HG02840 (cell line): ENCODE data around the gene RIMS3.
A peak's percentile ranks its signal among the peaks of the same experiment; 100 is the strongest.

ENCODE experiments used
- ATAC-seq: cut with Tn5 transposase; IDR thresholded peaks from one replicate; pipeline ENCODE4 v1.9.1; 2021; ENCODE audit warnings: mild to moderate bottlenecking, moderate library complexity, moderate number of reproducible peaks; ENCODE audit not compliant: unreplicated experiment, low FRiP score

Gene RIMS3

DNA sequence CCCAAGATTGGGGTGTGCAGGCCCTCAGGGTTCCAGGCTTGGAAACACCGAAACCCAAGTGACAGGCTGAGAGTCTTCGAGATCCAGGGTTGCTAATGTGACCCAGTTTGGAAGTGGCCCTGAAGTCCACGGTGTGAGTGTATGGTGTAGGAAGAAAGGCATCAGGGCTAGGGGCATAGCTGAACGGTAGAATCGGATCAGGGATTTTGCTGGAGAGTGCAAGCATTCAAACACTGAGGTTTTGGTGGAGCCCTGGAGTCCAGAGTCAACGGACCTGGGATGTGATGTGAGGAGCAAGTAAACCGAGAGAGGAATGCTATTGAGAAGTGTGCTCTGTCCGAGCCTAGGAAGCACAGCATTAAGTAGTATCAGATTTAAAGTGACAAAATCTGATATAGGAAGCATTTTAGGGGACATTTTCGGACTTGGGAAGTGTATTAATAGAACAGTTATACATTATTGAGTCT, 27.0 kb upstream of the RIMS3 start:
- ATAC-seq, result no peak

DNA sequence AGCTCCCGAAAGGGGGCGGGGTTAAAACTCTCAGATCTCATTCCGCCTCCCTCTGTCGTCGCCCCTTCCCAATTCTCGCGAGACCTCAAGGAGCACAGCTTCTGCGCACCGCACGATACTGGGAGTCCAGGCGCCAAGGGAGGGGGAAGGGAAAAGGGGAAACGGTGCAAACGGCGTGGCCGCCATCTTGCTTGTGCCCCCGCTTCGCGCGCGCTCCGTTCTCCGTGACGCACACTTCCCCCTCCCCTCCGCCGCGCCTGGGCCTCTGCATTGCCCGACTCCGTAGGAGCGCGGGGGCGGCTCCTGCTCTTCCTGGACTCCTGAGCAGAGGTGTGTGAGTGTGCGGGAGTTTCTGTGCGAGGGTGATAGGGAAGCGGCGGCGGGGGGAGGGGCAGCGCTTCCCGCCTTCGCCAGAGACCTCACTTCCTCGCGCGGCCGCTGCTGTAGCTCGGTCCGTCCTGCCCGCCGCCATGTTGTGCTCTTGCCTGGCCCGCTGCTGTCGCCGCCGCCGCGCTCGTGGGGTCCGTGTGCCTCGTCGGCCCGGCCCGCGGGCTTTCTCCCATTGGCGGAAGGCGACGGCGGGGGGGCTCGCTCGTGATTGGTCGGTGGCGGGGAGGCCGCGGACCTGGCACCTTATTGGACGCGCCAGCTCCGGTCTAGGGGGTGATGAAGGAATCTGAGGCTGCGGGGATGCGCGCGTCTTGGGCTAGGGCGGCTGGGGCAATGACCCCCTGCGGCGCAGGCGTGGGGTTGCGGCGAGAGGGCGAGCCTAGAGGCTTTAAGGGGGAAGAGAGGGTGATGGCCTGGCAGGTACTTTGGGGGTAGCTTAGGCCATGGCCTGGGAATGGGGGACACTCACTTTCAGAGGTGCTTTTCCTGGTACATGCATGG, 26.3 kb upstream of the RIMS3 start, which contains the start of gene NFYC:
TSS of gene NFYC (plus strand) at position 167 of the 891 bp plus-strand sequence. CDS start 47,140 bp downstream, outside the sequence.
- ATAC-seq, result peak; percentile 83

DNA sequence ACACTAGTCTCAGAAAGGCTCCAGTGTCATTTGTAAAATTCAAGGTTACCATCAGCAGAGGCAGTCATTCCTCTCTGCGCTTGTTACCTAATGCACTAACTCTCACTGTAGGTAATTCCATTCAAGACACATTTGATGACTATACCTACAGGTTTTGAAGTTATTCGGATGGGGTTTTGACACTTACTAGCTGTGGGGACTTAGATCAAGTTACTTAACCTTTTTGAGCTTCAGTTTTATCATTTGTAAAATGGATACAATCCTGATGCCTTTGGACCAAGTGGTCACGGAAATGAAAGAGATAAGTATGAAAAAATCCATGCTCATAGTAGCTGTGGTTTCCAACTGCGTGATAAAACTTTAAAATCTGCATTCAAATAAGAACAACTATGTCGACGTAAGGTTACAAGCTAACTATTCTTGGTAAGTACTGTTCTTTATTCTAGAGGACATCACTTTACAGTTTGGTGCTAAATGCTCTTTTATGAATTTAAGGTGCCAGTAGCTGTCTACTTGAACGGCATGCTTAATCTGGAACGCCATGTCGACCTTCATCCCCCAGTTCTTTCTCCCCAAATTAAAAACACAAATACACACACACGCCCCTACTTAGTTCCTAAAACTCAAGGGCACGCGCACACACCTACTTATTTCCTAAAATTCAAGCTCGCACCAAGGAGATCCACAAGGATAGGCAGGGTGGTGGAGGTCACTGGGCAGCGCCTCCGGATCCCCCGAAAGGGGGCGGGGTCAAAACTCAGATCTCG, 25.5 kb upstream of the RIMS3 start:
- ATAC-seq, result no peak

DNA sequence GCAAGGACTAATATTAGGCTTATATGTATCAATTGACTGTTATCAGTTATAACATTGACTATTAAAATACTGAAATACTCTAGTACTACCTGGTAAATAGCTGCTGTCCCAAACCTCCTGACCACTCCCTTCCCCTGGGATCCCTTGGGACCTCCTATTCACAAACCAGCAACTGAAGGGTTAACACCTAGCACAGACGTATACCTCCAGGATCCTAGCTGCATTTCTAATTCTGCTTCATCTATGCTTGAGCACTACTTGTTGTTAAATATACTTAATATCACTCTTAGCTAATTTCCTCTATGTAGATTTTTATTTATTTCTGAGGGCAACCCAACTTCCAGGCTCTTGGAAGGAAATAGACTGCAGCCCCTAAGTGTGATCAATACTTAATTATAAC, 24.3 kb upstream of the RIMS3 start:
- ATAC-seq, result no peak

DNA sequence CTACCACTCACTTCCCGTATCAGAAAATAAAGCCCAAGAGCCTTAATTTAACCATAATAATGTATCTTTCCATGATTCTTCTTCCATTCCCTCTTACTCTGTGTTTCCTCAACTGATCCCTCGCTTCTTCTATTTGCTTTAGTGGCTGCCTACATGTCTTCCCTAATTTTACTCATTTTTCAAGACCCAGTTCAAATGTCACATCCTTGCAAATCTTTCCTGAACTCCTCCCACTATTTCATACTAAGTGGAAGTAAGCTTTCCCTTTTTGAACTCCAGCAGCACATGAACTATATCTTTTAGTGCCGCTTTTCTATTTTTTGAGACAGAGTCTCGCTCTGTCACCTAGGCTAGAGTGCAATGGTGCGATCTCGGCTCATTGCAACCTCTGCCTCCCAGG, 22.2 kb upstream of the RIMS3 start:
- ATAC-seq, result no peak

DNA sequence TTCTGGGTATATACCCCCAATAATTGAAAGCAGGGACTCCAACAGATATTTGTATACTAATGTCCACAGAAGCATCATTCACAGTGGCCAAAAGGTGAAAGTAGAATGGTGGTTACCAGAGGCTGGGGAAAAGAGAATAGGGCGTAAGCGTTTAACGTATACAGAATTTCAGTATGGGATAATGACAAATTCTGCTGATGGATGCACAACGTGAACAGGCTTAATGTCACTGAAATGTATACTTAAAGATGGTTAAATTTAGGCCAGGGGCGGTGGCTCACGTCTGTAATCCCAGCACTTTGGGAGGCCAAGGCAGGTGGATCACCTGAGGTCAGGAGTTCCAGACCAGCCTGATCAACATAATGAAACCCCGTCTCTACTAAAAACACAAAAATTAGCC, 21.6 kb upstream of the RIMS3 start:
- no peak for ATAC-seq

DNA sequence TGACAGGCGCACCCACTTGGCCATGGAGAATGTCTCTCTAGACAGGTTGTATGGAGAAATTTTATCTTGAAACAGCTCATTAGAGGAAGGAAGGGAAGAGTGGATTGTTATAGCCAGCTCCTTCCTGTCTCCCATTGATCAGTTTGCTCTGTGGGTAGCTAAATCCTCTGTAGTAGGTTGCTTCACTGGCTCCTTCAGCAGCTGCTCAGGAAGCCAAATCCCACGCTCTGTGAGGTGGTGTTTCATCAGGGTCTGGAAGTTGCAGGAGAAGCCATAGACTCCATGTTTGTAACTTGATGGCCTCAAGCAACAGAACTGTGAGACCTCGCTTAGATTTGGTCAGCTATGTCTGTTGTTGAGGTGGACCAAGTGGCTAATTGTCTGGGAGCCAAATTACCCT, 19.2 kb upstream of the RIMS3 start:
- ATAC-seq, result no peak

DNA sequence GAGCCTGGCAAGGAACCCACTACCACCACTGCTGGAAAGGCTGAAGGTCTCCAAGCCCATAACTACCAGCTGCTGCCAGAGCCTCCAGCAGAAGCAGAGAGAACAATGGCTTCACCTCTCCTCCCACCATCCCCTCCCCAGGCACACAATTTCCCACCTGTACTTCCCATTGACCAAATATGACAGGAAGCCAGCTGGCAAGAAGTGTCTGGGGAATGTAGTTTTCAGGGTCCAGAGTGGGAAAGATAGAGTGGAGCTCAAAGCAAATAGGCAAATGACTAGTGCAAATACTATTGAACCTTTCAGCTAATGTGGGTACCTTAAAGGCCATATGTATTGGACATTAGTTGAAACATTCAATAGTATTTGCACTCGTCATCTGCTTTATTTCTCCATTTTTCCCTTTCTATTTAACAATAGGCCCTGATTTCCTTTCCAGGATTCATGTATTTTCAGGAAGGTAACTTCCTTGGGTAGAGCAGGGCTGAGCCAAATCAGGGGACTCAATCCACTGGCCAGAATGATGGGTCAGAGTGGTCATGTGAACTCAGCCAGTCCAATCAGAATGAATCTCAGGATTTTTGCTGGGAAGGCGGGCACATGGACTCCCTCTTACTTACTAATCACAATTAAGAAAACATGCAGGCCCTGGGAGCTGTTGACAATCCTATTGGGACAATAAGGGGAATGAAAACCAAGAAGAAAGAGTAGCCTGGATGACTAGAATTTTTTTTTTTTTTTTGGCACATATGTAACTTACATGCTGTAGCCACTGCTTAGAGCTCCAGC, 13.9 kb upstream of the RIMS3 start:
- no peak for ATAC-seq

DNA sequence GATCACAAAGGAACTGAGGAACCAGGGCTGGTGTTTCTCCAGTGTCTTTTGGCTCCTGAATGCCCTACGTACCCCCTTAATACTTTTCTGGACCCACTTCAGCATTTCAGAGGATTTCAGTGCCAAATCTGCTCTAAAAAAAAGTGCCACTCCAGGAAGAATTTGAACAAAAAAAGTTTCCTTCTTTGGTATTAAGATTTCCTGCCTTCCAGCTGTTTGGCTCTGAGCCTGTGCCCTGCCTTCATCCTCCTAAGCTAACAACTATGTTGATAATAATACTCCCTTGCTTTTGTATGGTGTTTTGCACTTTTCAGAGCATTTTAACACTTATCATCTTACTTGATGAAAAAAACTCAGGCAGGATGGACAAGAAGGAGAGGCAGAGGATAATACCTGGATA, 11.0 kb upstream of the RIMS3 start:
- no peak for ATAC-seq

DNA sequence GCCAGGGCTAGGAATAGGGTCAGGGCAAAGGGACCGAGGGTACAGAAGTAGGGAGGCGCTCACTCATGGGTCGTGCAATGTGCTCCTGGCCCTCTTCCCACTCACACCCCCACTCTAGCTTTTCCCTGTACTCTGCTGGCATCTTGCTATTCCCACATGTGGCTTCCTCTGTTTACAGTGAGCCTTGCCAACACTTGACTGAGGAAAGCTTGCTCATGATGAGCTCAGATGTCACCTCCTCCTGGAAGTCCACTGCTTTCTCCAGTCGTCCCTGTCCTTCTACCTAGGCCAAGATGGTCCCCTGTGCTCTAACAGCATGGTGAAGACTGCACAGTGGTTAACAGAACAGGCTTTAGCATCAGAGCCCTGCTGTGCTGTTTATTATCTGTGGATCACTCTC, 8.0 kb upstream of the RIMS3 start:
- ATAC-seq, result no peak

DNA sequence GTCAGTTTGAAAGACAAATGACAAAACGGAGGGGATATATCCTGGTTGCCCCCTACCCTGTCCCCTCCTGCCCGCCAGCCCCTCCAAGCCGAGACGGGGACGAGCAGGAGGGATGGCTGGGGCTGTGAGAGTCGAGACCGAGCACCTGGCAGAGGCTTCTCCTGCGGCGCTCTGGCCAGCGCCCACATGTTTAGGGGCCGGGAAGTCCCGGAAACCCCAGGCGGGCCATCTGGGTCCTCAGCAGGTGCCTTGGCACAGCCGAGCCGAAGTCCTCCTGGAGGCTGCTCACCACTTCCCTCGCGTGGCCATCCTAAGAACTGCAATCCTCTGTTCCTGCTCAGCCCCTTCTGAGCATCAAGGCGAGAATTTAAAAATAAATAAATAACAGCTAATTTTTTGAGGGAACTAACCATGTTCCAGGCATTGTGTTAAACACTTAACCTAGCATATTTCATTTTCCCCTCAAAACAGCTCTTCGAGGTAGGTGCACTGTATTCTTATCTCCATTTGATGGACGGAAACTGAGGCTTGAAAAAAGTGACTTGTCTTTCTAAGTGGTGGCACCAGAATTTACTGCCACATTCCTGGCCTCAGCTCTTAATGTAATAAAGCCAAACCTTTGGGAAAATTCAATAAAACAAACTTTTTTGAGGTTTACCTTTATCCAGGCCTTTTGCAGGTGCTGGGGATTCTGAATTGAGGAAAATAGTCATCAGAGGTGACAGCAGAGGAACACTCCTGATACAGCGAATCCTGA, 3.5 kb upstream of the RIMS3 start:
- peak; percentile 50 for ATAC-seq

DNA sequence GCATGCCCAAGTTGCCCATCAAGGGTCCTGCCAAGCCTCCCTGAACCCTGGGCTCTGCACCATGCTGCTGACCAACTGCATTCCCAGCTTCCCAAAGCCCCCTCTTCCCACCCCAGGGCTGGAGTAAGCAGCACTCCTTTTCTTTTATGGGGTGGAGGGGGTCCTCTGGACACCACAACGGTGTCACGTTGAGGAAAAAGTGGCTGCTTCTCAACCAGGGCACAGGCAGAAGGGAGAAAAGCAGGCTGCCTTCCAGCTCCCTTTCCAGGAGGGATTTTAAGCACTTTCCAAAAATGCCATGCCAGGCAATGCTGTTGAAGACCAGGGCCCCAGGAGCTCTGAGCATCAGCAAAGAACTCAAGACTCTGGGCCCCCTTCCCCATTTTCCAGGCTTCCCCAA, 691 bp downstream of the RIMS3 start:
- no peak for ATAC-seq

DNA sequence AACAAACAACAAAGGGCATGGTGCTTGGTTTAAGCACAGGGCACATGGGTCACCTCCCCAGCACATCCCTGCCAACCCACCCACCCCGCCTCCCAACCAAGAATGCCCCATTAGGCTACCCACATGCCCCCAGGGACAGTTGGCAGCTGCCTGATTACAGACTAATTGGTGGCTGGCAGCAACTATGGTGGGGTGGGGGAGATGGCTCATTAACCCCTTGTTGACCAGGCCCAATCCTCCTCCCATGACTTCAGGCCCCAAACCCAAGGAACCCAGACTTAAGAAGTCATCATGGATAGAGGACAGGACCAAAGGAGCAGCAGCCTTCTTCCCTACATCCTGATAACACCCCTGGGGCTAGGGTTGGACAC, 1.3 kb downstream of the RIMS3 start:
- no peak for ATAC-seq

DNA sequence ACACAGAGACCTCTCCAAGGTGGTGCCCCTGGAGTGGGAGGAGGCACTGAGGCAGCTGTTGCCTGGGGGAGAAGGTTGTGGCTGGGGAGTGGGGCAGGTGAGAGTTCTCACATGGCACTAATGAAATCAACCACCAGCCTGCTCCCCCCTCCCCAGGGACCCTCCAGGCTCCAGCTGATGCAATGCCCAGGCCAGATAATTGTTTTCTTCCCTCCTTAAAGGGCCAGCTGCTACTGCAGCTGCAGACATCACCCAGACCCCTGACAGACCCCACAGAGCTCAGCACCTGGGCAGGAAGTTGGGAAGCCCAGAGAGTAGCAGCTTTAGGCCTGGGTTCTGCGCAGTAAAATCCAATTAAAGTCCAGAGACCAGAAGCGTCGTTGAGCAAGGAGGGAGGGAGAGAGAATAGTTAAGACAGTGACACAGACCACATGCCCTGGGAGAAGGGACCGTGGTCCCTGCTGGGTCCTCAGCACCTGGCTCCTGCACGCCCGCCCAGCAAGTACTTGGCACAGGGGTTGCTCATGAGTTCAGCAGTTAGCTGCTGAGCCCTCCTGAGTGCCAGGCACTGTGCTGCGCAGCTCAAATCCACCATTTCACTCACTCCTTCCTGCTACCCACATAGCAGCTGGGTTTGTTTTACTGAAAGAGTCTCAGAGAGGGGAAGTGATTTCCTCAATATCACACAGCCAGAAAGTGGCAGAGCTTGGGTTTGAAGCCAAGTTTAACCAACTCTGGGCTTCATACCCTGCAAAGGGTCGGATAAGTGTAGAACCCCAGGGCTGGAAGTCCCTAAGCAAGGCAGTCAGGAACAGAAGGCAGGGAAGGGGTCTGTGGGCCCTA, 1.9 kb downstream of the RIMS3 start:
- ATAC-seq, result no peak

DNA sequence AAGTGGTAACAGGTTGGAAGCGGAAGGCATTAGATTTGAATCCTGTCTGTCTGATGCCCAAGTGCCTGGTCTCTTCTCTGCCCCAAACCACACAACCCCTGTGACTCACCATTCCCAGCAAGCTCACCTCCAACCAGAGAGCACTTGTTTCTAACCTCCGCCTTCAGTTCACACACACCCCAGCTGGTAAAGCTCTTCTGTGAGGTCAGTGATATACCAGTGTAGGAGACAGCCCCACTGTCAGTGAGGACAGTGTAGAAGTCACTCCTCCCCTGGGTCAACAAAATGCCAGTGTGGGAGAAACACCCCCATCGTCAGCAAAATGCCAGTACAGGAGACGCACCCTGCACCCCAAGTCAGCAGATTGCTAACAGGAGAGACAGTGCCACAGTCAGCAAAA, 2.6 kb downstream of the RIMS3 start:
- no peak for ATAC-seq

DNA sequence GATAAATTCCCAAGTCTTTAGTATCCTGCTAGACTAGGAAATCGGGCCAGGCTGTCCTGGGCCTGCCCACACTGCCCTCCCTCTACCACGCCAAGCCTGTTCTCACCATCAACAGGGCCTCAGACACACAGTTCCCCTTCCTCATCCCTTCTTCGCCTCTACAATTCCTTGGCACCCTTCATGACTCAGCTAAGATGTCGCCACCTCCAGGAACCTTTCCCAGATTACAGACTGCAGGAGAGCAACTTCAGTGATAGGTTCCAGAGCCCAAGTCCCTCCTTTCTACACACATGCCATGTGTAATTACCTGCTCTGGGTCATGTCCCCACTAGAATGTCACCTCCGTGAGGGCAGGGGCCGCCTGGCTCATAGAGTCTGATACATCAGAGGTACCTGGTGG, 3.3 kb downstream of the RIMS3 start:
- no peak for ATAC-seq

DNA sequence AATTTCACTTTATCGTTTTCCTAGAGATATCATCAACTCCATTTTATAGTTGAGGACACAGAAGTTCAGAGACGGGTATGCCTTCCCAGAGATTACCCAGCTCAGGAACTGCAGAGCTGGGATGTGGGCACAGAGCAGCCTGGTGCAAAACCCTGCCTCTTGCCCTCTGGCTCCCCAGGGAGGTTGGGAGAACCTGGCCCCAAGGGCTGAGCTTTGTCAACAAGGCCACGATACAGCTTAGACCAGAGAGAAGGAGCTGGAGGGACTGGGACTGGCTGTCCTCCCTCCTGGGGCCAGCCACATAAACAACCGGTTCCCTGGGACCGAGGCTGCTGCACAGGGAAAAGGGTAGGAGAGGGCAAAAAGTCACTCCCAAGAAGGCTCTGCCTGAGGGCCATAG, 3.8 kb downstream of the RIMS3 start:
- no peak for ATAC-seq

DNA sequence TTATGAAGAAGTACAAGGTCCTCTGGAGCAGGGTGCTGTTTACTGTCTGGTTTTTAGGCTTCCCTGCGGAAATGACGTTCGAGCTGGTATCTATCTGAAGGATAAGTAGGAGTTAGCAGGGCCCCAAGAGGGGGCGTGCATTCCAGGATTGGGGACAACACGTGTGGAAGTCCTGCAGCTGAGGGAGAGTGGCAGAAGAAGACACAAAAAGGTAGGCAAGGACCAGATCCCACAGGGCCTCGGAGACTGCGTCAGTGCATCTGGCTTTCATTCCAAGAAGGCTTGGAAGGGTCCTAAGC, 5.9 kb downstream of the RIMS3 start:
- ATAC-seq, result no peak
